ENCODE data around the gene DMRT2. TPM values are rescaled to one million over a fixed set of nuclear protein-coding genes. Genes with fewer than 3 reads are reported as not detected.

DMRT2 gene
- total RNA-seq, 6 experiments from 2014 or later = not detected

GRCh38 chr9:1031951-1032601 lies 18.1 kb upstream of the DMRT2 start:
- Mint-ChIP-seq H3K36me3 (ENCODE audit: low read depth) (no peaks in the 10 kb centered on the region), H3K4me1 (ENCODE audit: low read depth) (no peaks in the 10 kb centered on the region), H3K27ac (no peak overlapping the region), H3K4me3 (no peak overlapping the region), H3K9me3 (0 out of 2 replicates have a peak, but pooled peaks cover 5% of the 10 kb centered on the region), H3K27me3 (ENCODE audit: insufficient read depth) (no peaks in the 10 kb centered on the region; the same call in 1 of the 2 replicates)
- no peak for TF ChIP-seq CTCF (IDR thresholded peaks at IDR 0.05)
- DNase-seq = no peak

- H3K4me3 Mint-ChIP-seq = no peak overlapping the region
- no peak overlapping the region for H3K27ac Mint-ChIP-seq
- no peak for DNase-seq
- no peaks in the 10 kb centered on the region for H3K4me1 Mint-ChIP-seq (ENCODE audit: low read depth)
- 0 out of 2 replicates have a peak, but pooled peaks cover 5% of the 10 kb centered on the region for H3K9me3 Mint-ChIP-seq
- TF ChIP-seq CTCF (IDR thresholded peaks at IDR 0.05) = no peak
- H3K27me3 Mint-ChIP-seq (ENCODE audit: insufficient read depth) = no peaks in the 10 kb centered on the region
- H3K36me3 Mint-ChIP-seq (ENCODE audit: low read depth) = no peaks in the 10 kb centered on the region
These were observed 15.9 kb upstream of the DMRT2 start for GRCh38 chr9:1034271-1034670.

GRCh38 chr9:1039589-1039988 lies 10.6 kb upstream of the DMRT2 start:
- no peak for TF ChIP-seq CTCF (IDR thresholded peaks at IDR 0.05)
- Mint-ChIP-seq H3K4me3 (no peak overlapping the region), H3K36me3 (ENCODE audit: low read depth) (peaks cover 4% of the 10 kb centered on the region; the same call in 1 of the 2 replicates), H3K27ac (no peak overlapping the region), H3K4me1 (ENCODE audit: low read depth) (no peaks in the 10 kb centered on the region), H3K27me3 (ENCODE audit: insufficient read depth) (peaks cover 6% of the 10 kb centered on the region), H3K9me3 (0 out of 2 replicates have a peak, but pooled peaks cover 5% of the 10 kb centered on the region)
- no peak for DNase-seq

GRCh38 chr9:1042466-1042865 lies 7.7 kb upstream of the DMRT2 start:
- Mint-ChIP-seq H3K27me3 (ENCODE audit: insufficient read depth) (peaks cover 7% of the 10 kb centered on the region), H3K36me3 (ENCODE audit: low read depth) (peaks cover 4% of the 10 kb centered on the region; the same call in 1 of the 2 replicates), H3K4me1 (ENCODE audit: low read depth) (peaks cover 5% of the 10 kb centered on the region; the same call in 1 of the 2 replicates), H3K4me3 (no peak overlapping the region), H3K9me3 (0 out of 2 replicates have a peak, but pooled peaks cover 5% of the 10 kb centered on the region), H3K27ac (no peak overlapping the region)
- no peak for TF ChIP-seq CTCF (IDR thresholded peaks at IDR 0.05)
- DNase-seq = no peak

GRCh38 chr9:1044643-1045042 lies 5.5 kb upstream of the DMRT2 start:
- Mint-ChIP-seq H3K27me3 (ENCODE audit: insufficient read depth) (peaks cover 10% of the 10 kb centered on the region), H3K4me3 (no peak overlapping the region), H3K4me1 (ENCODE audit: low read depth) (peaks cover 8% of the 10 kb centered on the region; the same call in 1 of the 2 replicates), H3K9me3 (peaks cover 12% of the 10 kb centered on the region; the same call in 1 of the 2 replicates), H3K27ac (no peak overlapping the region), H3K36me3 (ENCODE audit: low read depth) (peaks cover 6% of the 10 kb centered on the region; the same call in 1 of the 2 replicates)
- no peak for TF ChIP-seq CTCF (IDR thresholded peaks at IDR 0.05)
- no peak for DNase-seq

Data from HFFc6 (cell line).